CD4-positive, alpha-beta T cell treated with Interleukin-17A for 1 hour (primary cell): ENCODE measurements around the gene ACAD10.

ENCODE experiments used
- DNase-seq: peaks from one replicate; pipeline ENCODE4 v3.0.0-alpha.2; 2020

Gene ACAD10

GRCh38 chr12:111780166-111780565 lies 94.3 kb downstream of the ACAD10 start:
- DNase-seq: no peak

- DNase-seq: no peak
Observed at GRCh38 chr12:111780615-111781014, 94.8 kb downstream of the ACAD10 start.

GRCh38 chr12:111781085-111781658 lies 95.3 kb downstream of the ACAD10 start:
- DNase-seq: no peak

GRCh38 chr12:111783046-111783445 lies 97.2 kb downstream of the ACAD10 start:
- DNase-seq: no peak

- no peak for DNase-seq
Observed at GRCh38 chr12:111784953-111785352, 99.1 kb downstream of the ACAD10 start.

GRCh38 chr12:111785651-111786050 lies 99.8 kb downstream of the ACAD10 start:
- DNase-seq: no peak

- no peak for DNase-seq
Observed at GRCh38 chr12:111788178-111788654, 102.4 kb downstream of the ACAD10 start.

GRCh38 chr12:111789779-111790178 lies 103.9 kb downstream of the ACAD10 start:
- no peak for DNase-seq

GRCh38 chr12:111791507-111791906 lies 105.7 kb downstream of the ACAD10 start:
- no peak for DNase-seq

- DNase-seq: no peak
Observed at GRCh38 chr12:111792155-111792855, 106.5 kb downstream of the ACAD10 start.

GRCh38 chr12:111792856-111793235 lies 107.0 kb downstream of the ACAD10 start:
- no peak for DNase-seq

GRCh38 chr12:111798182-111798581 lies 112.3 kb downstream of the ACAD10 start:
- DNase-seq: no peak

- no peak for DNase-seq
Observed at GRCh38 chr12:111799758-111800157, 113.9 kb downstream of the ACAD10 start.

- no peak for DNase-seq
Observed at GRCh38 chr12:111803038-111803626, 117.3 kb downstream of the ACAD10 start.

- no peak for DNase-seq
Observed at GRCh38 chr12:111803851-111804250, 118.0 kb downstream of the ACAD10 start.

- DNase-seq: no peak
Observed at GRCh38 chr12:111806304-111806703, 120.5 kb downstream of the ACAD10 start.
